GM10266 (cell line): ENCODE results near the gene OFD1.

Experiments
- DNase-seq: peaks from one replicate; pipeline ENCODE4 v3.0.0; 2012; ENCODE audit errors: extremely low spot score
- CTCF ChIP-seq: IDR thresholded peaks from 2 replicates; pipeline ENCODE4 v1.5.1; 2012; ENCODE audit warnings: mild to moderate bottlenecking, low read depth; ENCODE audit not compliant: control insufficient read depth, insufficient read depth; ENCODE audit errors: missing control alignments

OFD1 gene

GRCh38 chrX:13798184-13798583 is 63.6 kb downstream of the OFD1 start:
- TF ChIP-seq CTCF = no peak
- DNase-seq = no peak

GRCh38 chrX:13803116-13803515 is 68.6 kb downstream of the OFD1 start:
- no peak for DNase-seq
- TF ChIP-seq CTCF = no peak

- TF ChIP-seq CTCF = no peak
- no peak for DNase-seq
Measured at GRCh38 chrX:13805241-13805640, 70.7 kb downstream of the OFD1 start.

- no peak for DNase-seq
- no peak for TF ChIP-seq CTCF
Measured at GRCh38 chrX:13808293-13808692, 73.7 kb downstream of the OFD1 start.

GRCh38 chrX:13808865-13809264 is 74.3 kb downstream of the OFD1 start:
- no peak for DNase-seq
- TF ChIP-seq CTCF = no peak

- TF ChIP-seq CTCF = no peak
Measured at GRCh38 chrX:13815664-13816063, 81.1 kb downstream of the OFD1 start.

GRCh38 chrX:13816176-13816575 is 81.6 kb downstream of the OFD1 start:
- TF ChIP-seq CTCF = no peak
- DNase-seq = no peak

More at GRCh38 chrX:13815664-13816063, 81.1 kb downstream of the OFD1 start:
- DNase-seq = no peak
